IPS-18a (cell line): ENCODE results near the gene VGF.

Experiments
- H3K27ac ChIP-seq: one replicate; pipeline ENCODE4 v1.5.1; 2013; ENCODE audit warnings: low read length
- H3K27me3 ChIP-seq: one replicate; pipeline ENCODE4 v1.6.1; 2013; ENCODE audit warnings: mild to moderate bottlenecking, low read length; ENCODE audit not compliant: control insufficient read depth, insufficient read depth
- H3K36me3 ChIP-seq: one replicate; pipeline ENCODE4 v1.6.1; 2013; ENCODE audit warnings: low read depth, low read length; ENCODE audit not compliant: control insufficient read depth
- H3K4me1 ChIP-seq: one replicate; pipeline ENCODE4 v1.6.1; 2013; ENCODE audit warnings: low read depth, low read length; ENCODE audit not compliant: control insufficient read depth
- H3K4me3 ChIP-seq: one replicate; pipeline ENCODE4 v1.5.1; 2013; ENCODE audit warnings: low read length
- H3K9ac ChIP-seq: one replicate; pipeline ENCODE4 v1.6.1; 2013; ENCODE audit warnings: mild to moderate bottlenecking, low read length, moderate library complexity
- H3K9me3 ChIP-seq: one replicate; pipeline ENCODE4 v1.6.1; 2013; ENCODE audit warnings: low read depth, low read length; ENCODE audit not compliant: control insufficient read depth

Gene VGF

GRCh38 chr7:101163279-101164070, 1.9 kb downstream of the VGF start:
- H3K4me3 ChIP-seq = peak overlapping the region; percentile 60
- peak overlapping the region; percentile 39 for H3K9ac ChIP-seq
- peaks cover 59% of the 10 kb centered on the region for H3K27me3 ChIP-seq
- peaks cover 40% of the 10 kb centered on the region for H3K4me1 ChIP-seq
- H3K27ac ChIP-seq = no peak overlapping the region
- H3K36me3 ChIP-seq = no peaks in the 10 kb centered on the region
- H3K9me3 ChIP-seq = no peaks in the 10 kb centered on the region

- Histone ChIP-seq H3K4me3 (peak overlapping the region; percentile 58), H3K27me3 (peaks cover 52% of the 10 kb centered on the region), H3K9ac (peak overlapping the region; percentile 46), H3K36me3 (no peaks in the 10 kb centered on the region), H3K9me3 (no peaks in the 10 kb centered on the region), H3K27ac (no peak overlapping the region), H3K4me1 (peaks cover 33% of the 10 kb centered on the region)
Measured at GRCh38 chr7:101162551-101163278, 2.7 kb downstream of the VGF start.

- peak overlapping the region; percentile 58 for H3K4me3 ChIP-seq
- H3K4me1 ChIP-seq = peaks cover 28% of the 10 kb centered on the region
- H3K36me3 ChIP-seq = no peaks in the 10 kb centered on the region
- peaks cover 43% of the 10 kb centered on the region for H3K27me3 ChIP-seq
- H3K9ac ChIP-seq = peak overlapping the region; percentile 46
- no peaks in the 10 kb centered on the region for H3K9me3 ChIP-seq
- no peak overlapping the region for H3K27ac ChIP-seq
Measured at GRCh38 chr7:101161692-101162471, 3.5 kb downstream of the VGF start.

DNA sequence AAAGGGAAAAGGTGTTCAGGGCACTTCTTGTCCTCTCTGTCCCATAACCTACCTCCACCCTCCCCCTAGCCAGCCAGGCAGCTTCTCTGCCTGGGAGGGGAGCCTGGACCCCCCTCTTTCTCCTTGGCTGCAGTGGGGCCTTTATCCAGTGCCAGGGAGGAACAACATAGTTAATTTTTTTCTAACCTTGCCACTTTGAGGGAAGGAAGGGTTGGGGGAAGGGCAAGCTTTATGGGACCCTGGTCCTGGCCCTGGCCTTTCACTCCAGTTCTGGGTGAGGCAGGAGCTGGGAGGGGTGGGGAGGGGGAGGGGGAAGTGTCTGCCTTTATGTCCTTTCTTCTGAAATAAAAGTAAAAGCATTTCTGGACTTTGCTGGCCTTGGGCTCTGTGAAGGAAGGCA, 4.5 kb downstream of the VGF start:
- Histone ChIP-seq H3K27me3 (peaks cover 37% of the 10 kb centered on the region), H3K9ac (no peak overlapping the region), H3K27ac (no peak overlapping the region), H3K36me3 (no peaks in the 10 kb centered on the region), H3K9me3 (no peaks in the 10 kb centered on the region), H3K4me1 (peaks cover 30% of the 10 kb centered on the region), H3K4me3 (no peak overlapping the region)

DNA sequence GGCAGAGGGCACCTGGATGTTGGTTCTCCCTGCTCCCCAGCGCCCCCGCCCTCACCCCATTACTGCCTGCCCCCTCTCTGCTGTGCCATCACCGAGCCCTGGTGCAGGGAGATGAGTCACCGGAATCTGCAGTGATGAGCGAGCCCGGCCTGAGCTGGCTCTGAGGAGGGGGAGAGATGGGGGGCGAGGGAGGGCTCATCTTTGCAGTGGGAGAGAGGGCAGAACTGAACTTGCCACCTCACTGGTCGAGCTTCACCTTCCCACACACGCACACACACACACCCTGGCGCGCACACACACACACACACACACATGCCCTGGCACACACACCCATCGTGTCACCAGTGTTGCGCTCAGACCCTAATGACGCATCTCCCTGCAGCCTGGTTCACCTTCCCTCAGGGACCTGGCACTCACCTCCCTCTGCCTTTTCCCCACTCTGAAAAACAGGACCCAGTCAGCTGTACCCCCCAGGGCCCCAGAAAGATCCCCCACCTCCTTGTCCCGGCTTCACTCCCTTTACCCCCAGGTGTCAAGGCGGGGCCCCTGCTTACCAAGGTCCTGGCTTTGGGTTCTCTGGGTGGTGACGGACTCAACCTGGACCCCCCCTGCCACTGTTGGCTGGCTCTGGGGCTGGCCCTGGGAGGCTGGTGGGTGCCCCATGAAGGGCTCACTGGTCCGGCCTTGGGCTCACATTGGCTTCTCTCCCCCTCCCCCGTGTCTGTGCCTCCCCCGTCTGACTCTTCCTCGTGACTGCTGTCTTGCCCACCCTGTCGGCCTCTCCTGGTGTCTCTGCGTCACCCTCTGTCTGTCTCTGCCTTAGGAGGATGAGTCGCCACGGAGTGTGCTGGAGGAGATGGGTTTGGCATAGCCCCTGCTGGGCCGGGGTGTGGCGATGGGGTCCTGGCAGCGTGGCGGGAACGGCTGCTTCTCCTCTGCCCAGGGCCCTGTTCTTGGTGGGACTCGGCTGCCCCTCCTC, 5.4 kb downstream of the VGF start:
- H3K36me3 ChIP-seq = no peaks in the 10 kb centered on the region
- H3K9me3 ChIP-seq = no peaks in the 10 kb centered on the region
- peaks cover 32% of the 10 kb centered on the region for H3K4me1 ChIP-seq
- peaks cover 29% of the 10 kb centered on the region for H3K27me3 ChIP-seq
- H3K9ac ChIP-seq = no peak overlapping the region
- H3K4me3 ChIP-seq = no peak overlapping the region
- no peak overlapping the region for H3K27ac ChIP-seq

DNA sequence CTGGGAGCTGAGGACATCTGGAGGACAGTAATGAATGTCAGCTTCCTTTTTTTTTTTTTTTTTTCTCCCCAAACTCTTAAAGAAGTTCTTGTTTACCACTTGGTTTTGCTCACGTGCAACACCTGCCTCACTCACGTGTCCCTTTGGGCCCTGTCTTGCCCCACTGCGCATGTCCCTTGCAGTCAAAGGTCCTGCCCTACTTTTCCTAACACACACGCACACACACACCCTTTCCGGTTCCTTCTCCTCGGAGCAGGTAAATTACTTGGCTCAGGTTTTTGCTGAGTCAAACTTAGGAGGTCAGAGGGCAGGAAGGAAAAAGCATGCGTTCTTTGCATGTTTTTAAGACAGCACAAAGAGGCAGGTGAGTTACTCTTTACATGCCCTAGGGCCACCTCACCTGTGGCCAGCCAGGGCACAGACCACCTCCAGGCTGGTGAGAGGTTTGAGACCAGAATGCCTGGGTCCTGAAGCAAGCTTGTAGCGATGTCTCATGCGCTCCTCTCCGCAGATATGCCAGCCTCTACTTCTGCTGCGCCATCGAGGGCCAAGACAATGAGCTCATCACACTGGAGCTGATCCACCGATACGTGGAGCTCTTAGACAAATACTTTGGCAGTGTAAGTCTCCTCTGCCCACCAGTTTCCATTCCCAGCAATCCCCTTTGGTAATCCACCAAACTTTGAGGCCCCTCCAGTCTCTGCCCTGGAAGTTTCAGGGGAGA, 8.3 kb downstream of the VGF start:
- no peak overlapping the region for H3K27ac ChIP-seq
- peaks cover 22% of the 10 kb centered on the region for H3K4me1 ChIP-seq
- no peak overlapping the region for H3K9ac ChIP-seq

DNA sequence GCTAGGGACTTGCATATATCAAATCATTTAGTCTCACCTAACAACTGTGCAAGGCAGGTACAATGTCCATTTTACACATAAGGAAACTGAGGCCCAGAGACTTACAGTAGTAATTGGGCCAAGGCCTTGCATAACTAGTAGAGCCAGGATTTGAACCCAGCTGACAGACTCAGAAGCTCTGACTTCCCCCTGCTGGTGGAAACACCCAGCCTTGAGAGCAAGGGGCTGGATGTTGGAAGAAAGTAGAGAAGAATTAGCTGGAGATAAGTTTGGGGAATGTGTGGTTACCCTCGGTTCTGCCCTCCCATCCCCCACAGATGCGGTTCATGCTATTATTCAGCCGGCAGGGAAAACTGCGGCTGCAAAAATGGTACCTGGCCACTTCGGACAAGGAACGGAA, 9.1 kb downstream of the VGF start:
- Histone ChIP-seq H3K4me1 (peaks cover 17% of the 10 kb centered on the region), H3K9me3 (no peaks in the 10 kb centered on the region), H3K36me3 (no peaks in the 10 kb centered on the region), H3K4me3 (no peak overlapping the region), H3K27me3 (peaks cover 10% of the 10 kb centered on the region), H3K9ac (no peak overlapping the region), H3K27ac (no peak overlapping the region)

More for the DNA sequence above, 8.3 kb downstream of the VGF start:
- Histone ChIP-seq H3K27me3 (peaks cover 18% of the 10 kb centered on the region), H3K4me3 (no peak overlapping the region), H3K9me3 (no peaks in the 10 kb centered on the region), H3K36me3 (no peaks in the 10 kb centered on the region)

GRCh38 chr7:101155303-101155702, 10.1 kb downstream of the VGF start:
- Histone ChIP-seq H3K9ac (peak overlapping the region; percentile 64), H3K4me3 (peak overlapping the region; percentile 82), H3K27ac (no peak overlapping the region), H3K36me3 (no peaks in the 10 kb centered on the region), H3K27me3 (peaks cover 8% of the 10 kb centered on the region), H3K9me3 (no peaks in the 10 kb centered on the region), H3K4me1 (peaks cover 13% of the 10 kb centered on the region)

DNA sequence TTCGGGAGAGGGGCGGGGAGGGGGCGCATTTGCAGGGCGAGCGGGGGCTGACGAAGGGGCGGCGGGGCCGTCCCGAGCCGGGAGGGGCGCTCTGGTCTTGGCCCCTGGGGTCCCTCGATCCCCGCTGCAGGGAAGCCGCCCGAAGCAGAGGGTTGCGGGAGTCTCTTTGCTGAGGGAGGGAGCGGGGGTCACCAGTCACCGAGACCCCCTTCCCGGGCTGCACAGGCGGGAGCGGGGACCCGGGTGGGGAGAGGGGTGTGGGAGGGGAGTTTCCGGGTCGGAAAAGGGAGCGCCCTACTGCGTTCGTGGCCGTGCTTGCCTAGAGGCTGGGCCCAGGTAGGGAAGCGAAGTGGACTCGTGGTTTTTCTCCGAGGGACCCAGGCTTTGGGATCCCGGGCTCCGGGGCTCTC, 10.7 kb downstream of the VGF start:
- H3K27ac ChIP-seq = no peak overlapping the region
- H3K4me3 ChIP-seq = peak overlapping the region; percentile 82
- H3K27me3 ChIP-seq = peaks cover 8% of the 10 kb centered on the region
- H3K4me1 ChIP-seq = peaks cover 13% of the 10 kb centered on the region
- H3K36me3 ChIP-seq = no peaks in the 10 kb centered on the region
- no peaks in the 10 kb centered on the region for H3K9me3 ChIP-seq
- peak overlapping the region; percentile 64 for H3K9ac ChIP-seq

- Histone ChIP-seq H3K4me1 (peaks cover 13% of the 10 kb centered on the region), H3K27me3 (peaks cover 8% of the 10 kb centered on the region), H3K9me3 (no peaks in the 10 kb centered on the region), H3K9ac (peak within 1 kb of the TSS; percentile 64), H3K4me3 (peak within 1 kb of the TSS; percentile 82), H3K36me3 (no peaks in the 10 kb centered on the region), H3K27ac (no peak within 1 kb of the TSS)
Measured at GRCh38 chr7:101153969-101154692, 11.2 kb downstream of the VGF start, which contains the start of gene AP1S1. Gene AP1S1 (plus strand): TSS chr7:101154476. CDS start chr7:101154515, 39 bp downstream.
